ENCODE measurements around the gene GLRA1.

GRCh38 chr5:151950706-151951105 lies 26.1 kb upstream of the GLRA1 start:
- TF ChIP-seq SPI1 (IDR thresholded peaks at IDR 0.05; ENCODE audit: low read depth, low read length) (no peak), POLR2A (IDR thresholded peaks at IDR 0.05; ENCODE audit: low read depth, low read length) (no peak), POLR2AphosphoS5 (IDR thresholded peaks at IDR 0.05; ENCODE audit: low read depth, low read length) (no peak)
